Thoracic aorta (tissue), 2 donors: ENCODE measurements around the gene SOX6. TPM values are rescaled to one million over a fixed set of nuclear protein-coding genes. Genes with fewer than 3 reads are reported as not detected.

Source experiments
- ATAC-seq: fragments of 150-250 bp; one replicate; pipeline ENCODE4 v1.8.0; 2017; ENCODE audit warnings: low read depth; ENCODE audit not compliant: insufficient number of reproducible peaks, low FRiP score
- DNase-seq: peaks from one replicate; pipeline ENCODE4 v3.0.0-alpha.2; 2020; ENCODE audit warnings: low spot score
- H3K27ac ChIP-seq, 2 donors: fragments of 200-600 bp; sonication (generic); 1 replicate in 1 of 2; 2 replicates in 1 of 2; pipeline ENCODE4 v1.5.1; 2016; ENCODE audit warnings: mild to moderate bottlenecking in 2 of 2, moderate library complexity in 2 of 2
- H3K27me3 ChIP-seq: fragments of 200-600 bp; sonication (generic); replicated peaks from 2 replicates; pipeline ENCODE4 v1.6.0; 2016; ENCODE audit warnings: mild to moderate bottlenecking; ENCODE audit not compliant: insufficient read depth
- H3K36me3 ChIP-seq: fragments of 200-600 bp; sonication (generic); one replicate; pipeline ENCODE4 v1.5.1; 2016
- H3K4me1 ChIP-seq, 2 donors: fragments of 200-600 bp; sonication (generic); 1 replicate in 1 of 2; 2 replicates in 1 of 2; pipeline versions ENCODE4 v1.5.1 to v1.6.0; 2016; ENCODE audit warnings: low read depth in 2 of 2, mild to moderate bottlenecking in 1 of 2; ENCODE audit not compliant: control insufficient read depth in 1 of 2
- H3K4me3 ChIP-seq: fragments of 200-600 bp; sonication (generic); 2 replicates; pipeline ENCODE4 v1.5.1; 2016; ENCODE audit warnings: mild to moderate bottlenecking
- H3K9me3 ChIP-seq: fragments of 200-600 bp; sonication (generic); 2 replicates; pipeline ENCODE4 v1.5.1; 2016
- CTCF ChIP-seq: fragments of 200-600 bp; sonication (generic); IDR thresholded peaks from one replicate; pipeline ENCODE4 v1.5.1; 2019; ENCODE audit warnings: antibody characterized with exemption
- total RNA-seq, 2 donors: library from RNA; depleted of rRNA; stranded (reverse); fragments of >200 nt; gene quantifications; one replicate each; pipeline versions ENCODE4 v1.1.0 to v1.2.3, GENCODE V29; 2016

The SOX6 gene
- total RNA-seq, 2 donors from 2014 or later: 0.27 to 0.56 TPM

GRCh38 chr11:16027621-16028020, 328.7 kb downstream of the SOX6 start:
- H3K9me3 ChIP-seq: no peaks in the 10 kb centered on the region
- no peaks in the 10 kb centered on the region for H3K36me3 ChIP-seq
- H3K4me1 ChIP-seq: no peaks in the 10 kb centered on the region
- H3K27ac ChIP-seq: no peak overlapping the region
- no peak for DNase-seq
- H3K27me3 ChIP-seq: no peaks in the 10 kb centered on the region
- no peak for ATAC-seq
- no peak for TF ChIP-seq CTCF
- no peak overlapping the region for H3K4me3 ChIP-seq

GRCh38 chr11:16026849-16027248, 329.5 kb downstream of the SOX6 start:
- Histone ChIP-seq H3K27ac (no peak overlapping the region), H3K27me3 (no peaks in the 10 kb centered on the region), H3K36me3 (no peaks in the 10 kb centered on the region), H3K4me1 (no peaks in the 10 kb centered on the region), H3K9me3 (no peaks in the 10 kb centered on the region), H3K4me3 (no peak overlapping the region)
- TF ChIP-seq CTCF: no peak
- ATAC-seq: no peak
- DNase-seq: no peak

- TF ChIP-seq CTCF: no peak
- Histone ChIP-seq H3K9me3 (no peaks in the 10 kb centered on the region), H3K27ac (no peak overlapping the region), H3K27me3 (no peaks in the 10 kb centered on the region), H3K4me1 (no peaks in the 10 kb centered on the region), H3K4me3 (no peak overlapping the region), H3K36me3 (no peaks in the 10 kb centered on the region)
- DNase-seq: no peak
- ATAC-seq: no peak
Observed at GRCh38 chr11:16018931-16019330, 337.4 kb downstream of the SOX6 start.

GRCh38 chr11:16016468-16016829, 339.9 kb downstream of the SOX6 start:
- Histone ChIP-seq H3K36me3 (no peaks in the 10 kb centered on the region), H3K27ac (no peak overlapping the region), H3K4me1 (no peaks in the 10 kb centered on the region), H3K27me3 (no peaks in the 10 kb centered on the region), H3K9me3 (no peaks in the 10 kb centered on the region), H3K4me3 (no peak overlapping the region)
- no peak for ATAC-seq
- TF ChIP-seq CTCF: no peak
- no peak for DNase-seq

GRCh38 chr11:16015741-16016467, 340.4 kb downstream of the SOX6 start:
- Histone ChIP-seq H3K9me3 (no peaks in the 10 kb centered on the region), H3K27me3 (no peaks in the 10 kb centered on the region), H3K27ac (no peak overlapping the region), H3K4me1 (no peaks in the 10 kb centered on the region), H3K4me3 (no peak overlapping the region), H3K36me3 (no peaks in the 10 kb centered on the region)
- no peak for ATAC-seq
- TF ChIP-seq CTCF: no peak
- DNase-seq: no peak
